Right atrium auricular region (tissue), 2 donors: Measurements from ENCODE around the gene CHD6. TPM values are rescaled to one million over a fixed set of nuclear protein-coding genes. Genes with fewer than 3 reads are reported as not detected.

Experiments used
- DNase-seq: peaks from one replicate; pipeline ENCODE4 v3.0.0-alpha.2; 2019; ENCODE audit warnings: low spot score
- H3K27ac ChIP-seq, 2 donors: fragments of 200-600 bp; sonication (generic); 1 replicate in 1 of 2; 2 replicates in 1 of 2; pipeline ENCODE4 v1.5.1; 2016 to 2019
- H3K27me3 ChIP-seq, 2 donors: fragments of 200-600 bp; sonication (generic); one replicate each; pipeline versions ENCODE4 v1.5.1 to v1.6.0; 2017 to 2019
- H3K36me3 ChIP-seq: fragments of 200-600 bp; sonication (generic); one replicate; pipeline ENCODE4 v1.5.1; 2016
- H3K4me1 ChIP-seq, 2 donors: fragments of 200-600 bp; sonication (generic); one replicate each; pipeline versions ENCODE4 v1.5.1 to v1.6.0; 2017 to 2019
- H3K4me3 ChIP-seq, 2 donors: fragments of 200-600 bp; sonication (generic); 1 replicate in 1 of 2; 2 replicates in 1 of 2; pipeline ENCODE4 v1.5.1; 2017 to 2019; ENCODE audit warnings: mild to moderate bottlenecking in 1 of 2, moderate library complexity in 1 of 2
- H3K9me3 ChIP-seq, 2 donors: fragments of 200-600 bp; sonication (generic); one replicate each; pipeline ENCODE4 v1.5.1; 2019
- total RNA-seq, 2 donors: library from RNA; depleted of rRNA; stranded (reverse); fragments of >200 nt; gene quantifications; one replicate each; pipeline ENCODE4 v1.1.0, GENCODE V29; 2016
- TF ChIP-seq, protein P1 (sequence below), 2 donors: fragments of 200-600 bp; sonication (generic); IDR thresholded peaks; one replicate each; pipeline ENCODE4 v1.5.1; 2019; ENCODE audit warnings: antibody characterized with exemption in 2 of 2

Gene CHD6
- total RNA-seq, 2 donors from 2014 or later, result 22.2 to 27.4 TPM

DNA sequence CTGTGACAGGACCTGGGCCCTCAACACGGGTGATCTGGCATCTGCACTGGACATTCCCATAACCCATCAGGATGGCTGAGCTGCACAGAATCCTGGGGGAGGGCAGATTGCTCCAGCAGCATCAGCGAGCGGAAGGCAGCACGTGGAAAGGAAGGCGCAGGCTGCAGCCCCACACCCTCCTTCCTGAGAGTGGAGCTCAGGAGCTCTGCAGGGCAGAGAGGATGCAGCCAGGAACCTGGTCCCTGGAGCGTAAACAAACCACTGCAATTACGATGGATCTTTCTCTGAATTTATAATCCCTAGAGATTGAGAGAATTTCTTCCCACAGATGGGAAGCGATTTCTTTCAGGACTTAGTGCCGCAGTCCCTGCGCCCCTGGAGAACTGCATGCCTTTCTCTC, 211.8 kb downstream of the CHD6 start:
- no peaks in the 10 kb centered on the region for H3K27me3 ChIP-seq
- peaks cover 66% of the 10 kb centered on the region for H3K36me3 ChIP-seq
- H3K27ac ChIP-seq, result no peak overlapping the region

DNA sequence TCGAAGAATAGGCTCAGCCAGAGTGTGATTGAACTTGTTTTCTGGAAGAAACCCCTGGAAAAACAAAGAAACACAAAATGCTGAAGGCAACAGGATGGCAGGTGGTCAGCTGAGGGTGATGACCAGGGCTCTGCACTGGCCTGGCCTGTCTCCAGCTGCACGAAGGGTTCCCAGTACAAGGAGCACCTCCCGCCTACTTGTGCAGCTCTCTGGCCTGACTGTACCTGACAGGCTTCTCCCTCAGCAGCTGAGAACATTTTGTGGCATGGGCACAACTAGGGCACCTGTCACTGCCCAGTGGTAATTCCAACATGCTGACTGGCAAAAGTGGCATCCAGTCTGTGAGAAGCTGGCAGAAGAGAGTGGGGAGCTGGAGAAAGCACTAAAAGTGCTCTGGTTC, 212.7 kb downstream of the CHD6 start:
- H3K4me1 ChIP-seq, result peaks cover 0 to 35% of the 10 kb centered on the region in 2 donors
- peaks cover 61% of the 10 kb centered on the region for H3K36me3 ChIP-seq
- no peak overlapping the region for H3K4me3 ChIP-seq

More for the DNA sequence above, 211.8 kb downstream of the CHD6 start:
- H3K4me3 ChIP-seq, result no peak overlapping the region
- TF ChIP-seq, protein P1, sequence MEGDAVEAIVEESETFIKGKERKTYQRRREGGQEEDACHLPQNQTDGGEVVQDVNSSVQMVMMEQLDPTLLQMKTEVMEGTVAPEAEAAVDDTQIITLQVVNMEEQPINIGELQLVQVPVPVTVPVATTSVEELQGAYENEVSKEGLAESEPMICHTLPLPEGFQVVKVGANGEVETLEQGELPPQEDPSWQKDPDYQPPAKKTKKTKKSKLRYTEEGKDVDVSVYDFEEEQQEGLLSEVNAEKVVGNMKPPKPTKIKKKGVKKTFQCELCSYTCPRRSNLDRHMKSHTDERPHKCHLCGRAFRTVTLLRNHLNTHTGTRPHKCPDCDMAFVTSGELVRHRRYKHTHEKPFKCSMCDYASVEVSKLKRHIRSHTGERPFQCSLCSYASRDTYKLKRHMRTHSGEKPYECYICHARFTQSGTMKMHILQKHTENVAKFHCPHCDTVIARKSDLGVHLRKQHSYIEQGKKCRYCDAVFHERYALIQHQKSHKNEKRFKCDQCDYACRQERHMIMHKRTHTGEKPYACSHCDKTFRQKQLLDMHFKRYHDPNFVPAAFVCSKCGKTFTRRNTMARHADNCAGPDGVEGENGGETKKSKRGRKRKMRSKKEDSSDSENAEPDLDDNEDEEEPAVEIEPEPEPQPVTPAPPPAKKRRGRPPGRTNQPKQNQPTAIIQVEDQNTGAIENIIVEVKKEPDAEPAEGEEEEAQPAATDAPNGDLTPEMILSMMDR (IDR thresholded peaks at IDR 0.05), result no peak
- H3K4me1 ChIP-seq, result peaks cover 0 to 44% of the 10 kb centered on the region in 2 donors
- H3K9me3 ChIP-seq, result no peaks in the 10 kb centered on the region
- DNase-seq, result no peak

DNA sequence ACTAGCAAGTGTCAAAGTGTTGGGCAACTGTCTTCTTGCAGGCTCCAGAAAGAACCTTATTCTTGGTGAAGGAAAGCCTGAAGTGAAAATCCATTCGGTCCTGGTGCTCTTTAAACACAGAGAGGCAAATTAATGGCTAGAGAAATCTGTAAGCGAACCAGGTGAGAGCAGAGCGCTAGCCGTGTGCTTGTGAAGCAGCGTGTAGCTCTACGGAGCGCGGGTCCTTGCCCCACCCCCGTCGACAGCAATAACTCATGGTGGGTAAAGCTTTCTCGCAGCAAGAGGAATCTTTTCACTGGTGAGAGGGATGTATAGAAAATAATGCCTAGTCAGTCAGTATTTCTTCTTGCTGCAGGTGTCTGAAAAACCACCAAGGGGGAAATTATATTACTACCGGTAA, 214.6 kb downstream of the CHD6 start:
- H3K9me3 ChIP-seq, result no peaks in the 10 kb centered on the region
- DNase-seq, result no peak
- H3K4me1 ChIP-seq, result peaks cover 0 to 25% of the 10 kb centered on the region in 2 donors
- no peak overlapping the region for H3K27ac ChIP-seq
- H3K4me3 ChIP-seq, result no peak overlapping the region
- H3K36me3 ChIP-seq, result peaks cover 47% of the 10 kb centered on the region
- no peaks in the 10 kb centered on the region for H3K27me3 ChIP-seq
- TF ChIP-seq, protein P1 (IDR thresholded peaks at IDR 0.05), result no peak

More for the DNA sequence above, 212.7 kb downstream of the CHD6 start:
- H3K27me3 ChIP-seq, result no peaks in the 10 kb centered on the region
- H3K27ac ChIP-seq, result no peak overlapping the region
- H3K9me3 ChIP-seq, result no peaks in the 10 kb centered on the region
- TF ChIP-seq, protein P1 (IDR thresholded peaks at IDR 0.05), result no peak
- DNase-seq, result no peak

DNA sequence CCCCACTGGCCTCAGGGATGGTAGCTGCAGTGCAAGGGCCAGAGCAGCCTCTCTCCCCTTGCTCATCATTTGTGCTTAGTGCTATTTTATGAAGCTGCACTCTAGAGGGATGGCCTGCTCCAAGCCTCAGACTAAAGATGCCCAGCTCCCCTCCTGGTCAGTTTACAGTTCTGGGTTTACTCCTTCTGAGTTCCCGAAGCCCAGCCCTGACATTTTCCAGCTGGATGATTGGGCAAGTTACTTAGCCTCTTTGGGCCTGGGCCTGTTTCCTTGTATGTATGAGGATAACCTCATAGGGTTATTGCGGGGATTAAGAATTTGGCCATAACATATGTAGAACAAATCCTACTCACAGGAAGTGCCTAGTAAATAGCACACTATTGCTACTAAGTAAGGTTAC, 219.8 kb downstream of the CHD6 start:
- H3K36me3 ChIP-seq, result peaks cover 4% of the 10 kb centered on the region
- peak overlapping the region; percentile 46 to 54 for H3K27ac ChIP-seq
- TF ChIP-seq, protein P1 (IDR thresholded peaks at IDR 0.05), result no peak
- H3K4me1 ChIP-seq, result peaks cover 0 to 42% of the 10 kb centered on the region in 2 donors
- no peaks in the 10 kb centered on the region for H3K9me3 ChIP-seq
- H3K4me3 ChIP-seq, result no peak overlapping the region
- DNase-seq, result peak; percentile 71
- no peaks in the 10 kb centered on the region for H3K27me3 ChIP-seq

DNA sequence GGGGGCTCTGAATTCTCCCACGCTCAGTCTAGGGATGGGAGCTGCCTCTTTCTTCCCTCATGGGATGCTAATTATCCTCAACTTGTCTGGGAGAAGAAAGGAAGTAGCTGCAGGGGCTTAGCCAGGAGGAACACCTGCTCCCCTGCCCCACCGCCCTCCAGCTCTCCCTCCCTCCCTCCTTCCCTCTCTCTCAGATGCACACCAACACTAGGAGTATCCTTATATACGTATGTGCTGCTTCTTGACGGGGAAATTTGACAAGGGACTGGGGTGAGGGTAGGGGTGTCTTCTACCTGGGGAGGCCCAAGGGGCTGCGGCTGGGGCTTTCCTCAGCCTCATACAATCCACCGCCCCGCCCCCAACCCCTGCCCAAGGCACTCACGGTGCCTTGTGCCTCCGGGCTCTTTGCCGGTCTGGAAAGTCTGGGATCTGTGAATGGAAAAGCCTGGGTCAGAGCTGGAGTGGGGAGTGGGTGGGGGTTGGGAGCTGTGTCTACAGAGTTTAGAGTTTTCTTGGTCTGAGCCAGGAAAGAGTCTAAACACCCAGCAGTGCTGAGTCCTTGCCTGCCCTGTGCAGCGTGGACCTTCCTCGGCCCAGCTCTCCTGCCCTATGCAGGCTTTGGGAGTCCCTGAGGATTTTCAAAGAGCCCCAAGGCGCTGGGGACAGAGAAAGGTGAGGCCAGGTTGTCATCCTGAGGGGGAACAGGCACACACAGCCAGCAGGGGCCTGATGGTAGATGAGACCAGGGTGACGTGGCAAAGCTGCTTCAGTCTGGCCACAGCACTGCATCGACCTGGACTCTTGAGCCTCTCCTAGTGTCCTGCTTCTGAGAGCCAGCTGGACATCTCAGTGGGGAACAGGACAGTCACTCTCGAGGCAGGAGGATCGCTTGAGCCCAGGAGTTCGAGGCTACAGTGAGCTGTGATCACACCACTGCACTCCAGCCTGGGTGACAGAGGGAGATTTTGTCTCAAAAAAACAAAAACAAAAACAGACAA, 222.2 kb downstream of the CHD6 start:
- Histone ChIP-seq H3K36me3 (no peaks in the 10 kb centered on the region), H3K4me3 (no peak overlapping the region), H3K27me3 (no peaks in the 10 kb centered on the region), H3K27ac (peak overlapping the region; percentile 45 to 54), H3K9me3 (no peaks in the 10 kb centered on the region), H3K4me1 (peaks cover 0 to 62% of the 10 kb centered on the region in 2 donors)
- DNase-seq, result no peak
- TF ChIP-seq, protein P1 (IDR thresholded peaks at IDR 0.05), result no peak
